Neural crest cell (in vitro differentiated cells): Measurements from ENCODE around the gene A2ML1. TPM values are rescaled to one million over a fixed set of nuclear protein-coding genes. Genes with fewer than 3 reads are reported as not detected.
"Not testable (repeated sequence)": the region's sequence is repeated elsewhere in the genome, so short reads cannot be mapped to it uniquely, and the experiment has no call there.

Source experiments
- DNase-seq: peaks from one replicate; pipeline ENCODE4 v3.0.0; 2021; ENCODE audit warnings: low read depth, mixed read lengths, low spot score
- H3K27ac Mint-ChIP-seq: one replicate; pipeline ENCODE4 v1.8.0; 2021; ENCODE audit warnings: mild to moderate bottlenecking, mixed read lengths; ENCODE audit not compliant: unreplicated experiment
- H3K27me3 Mint-ChIP-seq: 2 replicates; pipeline ENCODE4 v1.8.0; 2021; ENCODE audit warnings: low read depth, mild to moderate bottlenecking, mixed read lengths
- H3K36me3 Mint-ChIP-seq: 2 replicates; pipeline ENCODE4 v1.8.0; 2021; ENCODE audit warnings: low read depth, mild to moderate bottlenecking, mixed read lengths
- H3K4me1 Mint-ChIP-seq: 2 replicates; pipeline ENCODE4 v1.8.0; 2021; ENCODE audit warnings: mixed read lengths
- H3K4me3 Mint-ChIP-seq: one replicate; pipeline ENCODE4 v1.8.0; 2021; ENCODE audit warnings: mild to moderate bottlenecking, mixed read lengths
- H3K9me3 Mint-ChIP-seq: 2 replicates; pipeline ENCODE4 v1.8.0; 2021; ENCODE audit warnings: mixed read lengths
- CTCF ChIP-seq: fragments of 200-600 bp; sonication (generic); conservative IDR thresholded peaks from 2 replicates; pipeline ENCODE4 v1.5.0; 2021; ENCODE audit warnings: antibody characterized with exemption, mild to moderate bottlenecking
- total RNA-seq: library from RNA; stranded (reverse); gene quantifications from 2 replicates; pipeline ENCODE4 v1.2.1, GENCODE V29; 2021

The A2ML1 gene
- total RNA-seq, 1 donor from 2014 or later = not detected

- H3K9me3 Mint-ChIP-seq, H3K27me3 Mint-ChIP-seq, H3K36me3 Mint-ChIP-seq: not testable (repeated sequence)
- peak; percentile 62 for TF ChIP-seq CTCF
- DNase-seq = peak; percentile 71
- Mint-ChIP-seq H3K4me1 (peaks cover 25% of the 10 kb centered on the region), H3K27ac (peak within 1 kb of the TSS; percentile 100), H3K4me3 (peak within 1 kb of the TSS; percentile 95)
These were observed 91.8 kb downstream of the A2ML1 start, which contains the start of gene PHC1 for GRCh38 chr12:8914033-8914715. PHC1 (plus strand) TSS chr12:8914509; CDS start chr12:8917678, 3,169 bp downstream.

GRCh38 chr12:8914716-8915526, 92.5 kb downstream of the A2ML1 start:
- DNase-seq = peak; percentile 36
- no peaks in the 10 kb centered on the region for H3K36me3 Mint-ChIP-seq
- H3K9me3 Mint-ChIP-seq = no peaks in the 10 kb centered on the region
- no peaks in the 10 kb centered on the region for H3K27me3 Mint-ChIP-seq
- peaks cover 25% of the 10 kb centered on the region for H3K4me1 Mint-ChIP-seq
- TF ChIP-seq CTCF = no peak
- H3K4me3 Mint-ChIP-seq = no peak overlapping the region
- no peak overlapping the region for H3K27ac Mint-ChIP-seq

- H3K27ac Mint-ChIP-seq = no peak overlapping the region
- H3K36me3 Mint-ChIP-seq = peaks cover 4% of the 10 kb centered on the region
- H3K4me1 Mint-ChIP-seq = peaks cover 25% of the 10 kb centered on the region
- no peak for TF ChIP-seq CTCF
- DNase-seq = no peak
- H3K27me3 Mint-ChIP-seq = no peaks in the 10 kb centered on the region
- no peak overlapping the region for H3K4me3 Mint-ChIP-seq
- H3K9me3 Mint-ChIP-seq = no peaks in the 10 kb centered on the region
These were observed 93.7 kb downstream of the A2ML1 start for GRCh38 chr12:8916154-8916553.

GRCh38 chr12:8917031-8917430, 94.6 kb downstream of the A2ML1 start:
- Mint-ChIP-seq H3K4me3 (no peak overlapping the region), H3K9me3 (no peaks in the 10 kb centered on the region), H3K27me3 (no peaks in the 10 kb centered on the region), H3K4me1 (peaks cover 22% of the 10 kb centered on the region), H3K27ac (no peak overlapping the region), H3K36me3 (peaks cover 7% of the 10 kb centered on the region)
- TF ChIP-seq CTCF = no peak
- DNase-seq = no peak

- TF ChIP-seq CTCF = no peak
- peaks cover 14% of the 10 kb centered on the region for H3K4me1 Mint-ChIP-seq
- no peak overlapping the region for H3K4me3 Mint-ChIP-seq
- no peak overlapping the region for H3K27ac Mint-ChIP-seq
- no peaks in the 10 kb centered on the region for H3K9me3 Mint-ChIP-seq
- H3K27me3 Mint-ChIP-seq = no peaks in the 10 kb centered on the region
- H3K36me3 Mint-ChIP-seq = peaks cover 12% of the 10 kb centered on the region
- no peak for DNase-seq
These were observed 95.3 kb downstream of the A2ML1 start for GRCh38 chr12:8917751-8918150.

- not testable (repeated sequence) for H3K4me1 Mint-ChIP-seq, H3K27me3 Mint-ChIP-seq, H3K9me3 Mint-ChIP-seq, H3K27ac Mint-ChIP-seq, H3K4me3 Mint-ChIP-seq, DNase-seq
- peaks cover 16% of the 10 kb centered on the region for H3K36me3 Mint-ChIP-seq
These were observed 97.2 kb downstream of the A2ML1 start for GRCh38 chr12:8919643-8920042.
